Dermis blood vessel endothelial cell (primary cell): ENCODE data around the gene XPO6. TPM values are rescaled to one million over a fixed set of nuclear protein-coding genes. Genes with fewer than 3 reads are reported as not detected.
A peak's percentile ranks its signal among the peaks of the same experiment; 100 is the strongest.

Experiments used
- DNase-seq: peaks from one replicate; pipeline ENCODE4 v3.0.0; 2010
- total RNA-seq: library from RNA; depleted of rRNA; stranded (reverse); fragments of >200 nt; gene quantifications from 2 replicates; pipeline ENCODE4 v1.2.3, GENCODE V29; 2014

XPO6 gene
- total RNA-seq, 1 donor from 2014 or later = 89.7 TPM

- no peak for DNase-seq
Measured at GRCh38 chr16:28107232-28107631, 104.5 kb downstream of the XPO6 start.

- no peak for DNase-seq
Measured at GRCh38 chr16:28106467-28107215, 105.1 kb downstream of the XPO6 start.

GRCh38 chr16:28105954-28106353 lies 105.8 kb downstream of the XPO6 start:
- no peak for DNase-seq

- DNase-seq = no peak
Measured at GRCh38 chr16:28105297-28105696, 106.5 kb downstream of the XPO6 start.

GRCh38 chr16:28104404-28104803 lies 107.4 kb downstream of the XPO6 start:
- DNase-seq = no peak

- DNase-seq = no peak
Measured at GRCh38 chr16:28103516-28104170, 108.1 kb downstream of the XPO6 start.

- no peak for DNase-seq
Measured at GRCh38 chr16:28101533-28101890, 110.3 kb downstream of the XPO6 start.

GRCh38 chr16:28100810-28101532 lies 110.8 kb downstream of the XPO6 start:
- no peak for DNase-seq

- no peak for DNase-seq
Measured at GRCh38 chr16:28098959-28099945, 112.5 kb downstream of the XPO6 start.

GRCh38 chr16:28098171-28098958 lies 113.4 kb downstream of the XPO6 start:
- no peak for DNase-seq

GRCh38 chr16:28096983-28097899 lies 114.5 kb downstream of the XPO6 start:
- no peak for DNase-seq

GRCh38 chr16:28093385-28093725 lies 118.4 kb downstream of the XPO6 start:
- no peak for DNase-seq

- DNase-seq = no peak
Measured at GRCh38 chr16:28092721-28093384, 118.9 kb downstream of the XPO6 start.

GRCh38 chr16:28091656-28092055 lies 120.1 kb downstream of the XPO6 start:
- DNase-seq = no peak

GRCh38 chr16:28090646-28091377 lies 121.0 kb downstream of the XPO6 start:
- peak; percentile 17 for DNase-seq

GRCh38 chr16:28089992-28090365 lies 121.8 kb downstream of the XPO6 start:
- no peak for DNase-seq

GRCh38 chr16:28089205-28089991 lies 122.4 kb downstream of the XPO6 start:
- DNase-seq = no peak

- DNase-seq = no peak
Measured at GRCh38 chr16:28087675-28088300, 124.0 kb downstream of the XPO6 start.
